GM04504 (cell line): ENCODE data around the gene SFMBT2.

Experiments
- DNase-seq: peaks from one replicate; pipeline ENCODE4 v3.0.0-alpha.2; 2012; ENCODE audit warnings: low read depth

The SFMBT2 gene

DNA sequence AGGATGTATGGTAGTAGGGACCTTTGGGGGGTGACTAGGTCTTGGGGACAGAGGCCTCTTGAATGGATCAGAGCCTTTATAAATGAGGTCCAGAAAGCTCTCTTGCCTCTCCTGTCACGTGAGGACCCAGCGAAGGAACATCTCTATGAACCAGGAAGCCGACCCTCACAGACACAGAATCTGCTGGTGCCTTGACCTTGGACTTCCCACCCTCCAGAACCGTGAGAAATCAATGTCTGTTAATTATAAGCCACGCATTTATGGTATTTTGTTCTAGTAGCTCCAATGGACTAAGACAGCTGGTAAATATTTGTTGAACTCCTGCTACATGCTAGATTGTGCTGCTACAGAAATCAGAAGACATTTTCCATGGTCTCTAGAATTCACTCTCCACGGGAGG, 276.9 kb downstream of the SFMBT2 start:
- DNase-seq = no peak

DNA sequence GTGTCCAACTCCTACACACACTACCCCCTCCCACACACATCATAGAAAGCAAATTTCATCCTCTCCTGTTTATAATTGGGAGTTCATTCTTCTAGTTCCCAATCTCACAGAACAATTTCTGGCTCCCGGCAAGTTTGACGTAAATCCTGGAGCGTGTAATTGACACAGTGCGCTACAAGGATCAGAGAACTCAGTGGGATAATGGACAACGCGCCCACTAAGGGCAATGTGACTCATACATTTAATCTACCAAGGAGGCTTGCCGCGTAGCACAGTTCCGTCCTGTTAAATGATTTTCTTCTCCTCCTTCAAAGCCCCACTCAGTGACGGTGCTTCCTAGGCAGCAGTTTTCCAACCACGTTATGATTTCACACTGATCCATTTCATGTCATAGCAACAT, 277.6 kb downstream of the SFMBT2 start:
- no peak for DNase-seq

DNA sequence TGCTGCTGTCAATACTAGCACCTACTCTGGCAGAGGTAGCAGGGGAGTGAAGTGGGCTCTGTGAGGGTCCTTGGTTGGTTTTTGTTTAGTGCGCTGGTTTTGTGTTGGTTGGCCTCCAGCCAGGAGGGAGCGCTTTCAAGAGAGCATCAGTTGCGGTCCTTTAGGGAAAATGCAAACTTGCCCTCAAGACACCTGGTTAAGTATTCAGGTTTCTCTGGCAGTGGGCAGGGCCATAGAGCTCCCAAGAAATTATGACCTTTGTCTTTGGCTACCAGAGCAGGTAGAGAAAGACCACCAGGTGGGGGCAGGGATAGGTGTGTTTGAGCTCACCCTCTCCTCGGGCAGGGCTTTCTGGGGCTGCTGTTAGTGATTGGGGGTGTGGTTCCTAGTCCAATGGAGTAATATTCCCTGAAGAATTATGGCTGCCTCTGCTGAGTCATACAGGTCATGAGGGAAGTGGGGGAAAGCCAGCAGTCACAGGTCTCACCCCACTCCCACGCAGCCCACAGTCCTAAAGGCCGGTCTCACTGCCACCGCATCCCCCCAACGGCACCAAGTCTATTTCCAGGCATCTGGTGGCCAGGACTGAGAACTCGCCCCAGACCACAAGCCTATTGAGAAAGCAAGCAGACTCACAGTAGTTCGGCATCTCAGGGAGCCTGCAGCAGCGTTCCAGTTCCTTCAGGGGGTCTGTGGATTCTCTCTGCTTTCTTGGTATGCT, 280.5 kb downstream of the SFMBT2 start:
- DNase-seq = no peak

DNA sequence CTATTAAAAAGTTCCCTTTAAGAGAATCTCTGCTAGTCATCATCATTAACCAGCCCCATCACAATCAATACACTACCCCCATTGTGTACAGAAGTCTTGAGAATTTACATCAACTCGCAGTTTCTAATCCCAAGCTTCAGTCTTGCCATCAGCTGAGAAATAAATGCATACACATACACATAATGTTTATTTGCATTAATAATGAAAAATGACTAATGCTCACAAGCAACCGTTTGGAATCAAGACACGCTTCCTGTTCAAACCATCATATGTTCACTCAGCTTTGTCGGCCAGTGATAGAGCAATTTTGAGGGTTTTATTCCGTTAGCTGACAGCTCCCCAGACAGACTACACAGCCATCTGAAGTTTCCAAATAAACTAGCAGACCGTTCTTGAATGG, 287.1 kb downstream of the SFMBT2 start:
- no peak for DNase-seq

DNA sequence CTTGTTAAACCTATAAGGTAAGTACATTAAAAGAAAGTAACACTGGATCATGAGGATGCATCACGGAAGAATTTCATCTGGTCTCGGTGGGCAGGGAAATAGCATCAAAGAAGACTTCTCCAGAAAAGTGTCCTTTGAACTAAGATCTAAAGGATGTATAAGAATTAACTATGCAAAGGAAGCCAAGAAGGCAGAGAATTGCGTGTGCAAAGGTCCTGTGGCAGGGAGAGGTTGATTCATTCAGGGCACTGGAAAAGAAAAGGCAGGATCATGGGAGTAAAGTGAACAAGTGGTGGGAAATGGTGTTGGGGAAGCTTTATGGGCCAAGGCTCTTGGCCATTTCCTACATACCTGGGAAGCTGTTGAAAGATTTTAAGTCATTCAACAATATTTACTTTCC, 288.3 kb downstream of the SFMBT2 start:
- DNase-seq = no peak

DNA sequence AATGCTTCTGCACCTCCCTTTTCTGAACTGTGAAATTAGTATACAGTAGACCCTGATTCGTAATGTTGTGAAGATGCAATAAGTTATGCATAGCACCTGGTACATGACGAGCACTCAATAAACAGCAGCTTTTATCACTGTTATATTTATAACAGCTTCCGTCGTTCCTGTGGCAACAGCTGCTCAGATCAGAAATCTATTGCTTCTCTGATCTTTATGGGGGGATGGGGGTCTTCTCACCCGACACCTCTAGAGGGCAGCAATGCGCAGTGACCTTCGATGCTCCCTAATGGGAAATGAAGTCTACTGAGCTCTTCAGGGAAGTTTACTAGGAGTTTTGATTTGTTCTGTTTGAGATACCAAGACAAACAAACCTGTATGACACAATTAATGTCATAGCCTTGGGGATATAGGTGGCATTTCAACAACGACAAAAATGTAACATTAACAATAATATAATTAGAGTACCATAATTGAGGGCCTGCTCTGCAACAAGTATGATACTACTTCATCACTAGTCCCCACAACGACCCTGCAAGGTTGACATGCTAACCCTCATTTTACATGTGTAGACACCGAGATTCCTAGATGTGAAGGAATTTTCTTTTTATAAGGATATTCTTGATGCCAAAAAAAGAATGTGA, 289.6 kb downstream of the SFMBT2 start:
- DNase-seq = peak; percentile 15

DNA sequence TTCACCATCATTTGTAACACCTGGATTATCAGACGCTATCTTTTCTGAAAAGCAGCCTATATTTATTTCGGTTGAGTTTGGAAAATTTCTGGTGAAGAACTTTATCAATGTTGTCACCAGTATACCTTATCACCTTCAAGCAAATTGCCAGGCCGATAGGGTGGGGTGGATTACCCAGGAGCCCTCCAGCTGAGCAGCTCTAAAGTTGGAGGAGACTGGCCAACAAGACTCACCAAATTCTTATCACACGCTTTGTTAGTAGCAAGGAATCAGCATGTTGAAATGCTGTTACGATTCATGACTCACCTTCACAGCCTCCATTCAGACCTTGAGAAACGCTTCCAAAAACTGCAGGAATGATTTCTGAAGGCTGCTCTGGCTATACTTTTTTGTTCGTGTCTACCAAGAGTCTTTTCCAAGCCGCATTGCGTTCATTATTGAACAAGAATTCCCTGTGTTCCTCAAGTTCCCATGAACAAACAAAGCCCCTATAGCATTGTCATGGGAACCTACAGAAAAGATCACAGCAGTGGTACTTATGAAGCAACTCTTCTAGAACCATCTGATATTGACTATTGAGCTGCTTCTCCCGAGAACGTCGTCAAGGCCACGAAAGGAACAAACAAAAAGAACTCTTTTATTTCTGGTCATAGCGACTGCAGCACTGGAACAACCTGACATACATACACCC, 291.4 kb downstream of the SFMBT2 start:
- no peak for DNase-seq

DNA sequence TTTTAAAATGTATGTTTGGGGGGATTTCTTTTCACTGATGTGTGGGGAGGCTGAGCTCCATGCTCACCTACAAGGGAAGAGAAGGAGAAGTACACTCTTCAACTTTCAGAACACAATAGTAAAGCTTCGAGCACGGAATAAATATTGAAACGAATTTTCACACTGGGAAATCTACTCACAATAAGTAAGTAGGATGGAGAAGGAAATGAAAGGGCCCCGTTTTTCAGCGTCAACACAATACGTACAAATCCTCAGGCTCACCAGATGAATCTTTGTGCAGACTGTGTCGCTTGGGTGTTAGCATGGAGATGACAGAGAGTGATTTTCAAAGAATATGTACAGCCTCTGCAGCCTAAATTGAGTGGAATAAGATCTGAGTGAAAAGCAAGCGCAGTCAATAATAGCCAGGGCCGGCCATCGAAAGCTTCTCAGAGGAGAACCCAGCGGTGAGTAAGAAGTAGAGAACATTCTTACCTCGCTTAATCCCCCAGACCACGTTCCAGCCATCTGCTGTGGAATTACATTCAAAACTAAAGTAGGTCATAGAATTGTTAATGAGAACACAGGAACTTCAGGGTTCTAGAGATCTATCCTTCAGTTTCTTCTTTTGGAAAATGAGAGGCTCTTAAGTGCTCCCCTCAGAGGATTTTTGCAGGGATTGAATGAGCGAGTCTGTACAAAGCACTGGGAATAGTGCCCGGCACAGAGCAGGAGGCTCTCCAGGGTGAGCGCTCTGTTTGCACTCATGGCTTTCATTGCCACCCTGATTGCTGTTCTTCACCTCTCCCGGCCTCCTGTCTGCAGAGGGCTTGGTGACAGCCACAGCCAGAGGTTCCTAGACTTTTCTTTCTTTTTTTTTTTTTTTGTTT, 292.8 kb downstream of the SFMBT2 start:
- DNase-seq = no peak

DNA sequence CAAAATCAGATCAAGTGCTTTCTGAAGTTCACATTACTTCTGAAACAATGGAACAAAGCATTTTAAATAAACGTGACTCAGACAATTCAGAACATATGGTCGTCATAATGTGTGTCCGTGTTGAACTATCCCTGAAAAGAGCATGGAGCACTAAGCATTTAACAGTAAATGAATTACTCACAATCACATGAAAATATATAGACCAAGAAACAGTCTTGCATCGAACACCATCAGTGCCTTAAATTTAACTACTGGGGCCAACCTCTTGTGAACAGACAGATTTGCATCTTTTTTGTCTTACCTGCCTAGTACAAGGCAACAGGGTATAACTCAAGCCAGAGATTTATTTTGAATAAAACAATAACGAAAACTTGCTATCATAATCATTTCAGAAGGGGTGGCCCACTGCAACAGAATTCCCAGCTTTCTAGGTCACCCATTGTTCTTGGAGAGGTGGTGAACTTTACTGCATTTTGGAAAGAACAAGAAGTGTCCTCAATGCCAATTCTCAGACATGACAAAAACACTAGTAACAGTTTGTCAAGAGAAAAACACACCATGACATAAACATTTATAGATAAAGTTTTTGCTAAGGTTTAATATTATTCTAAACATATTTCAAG, 293.5 kb downstream of the SFMBT2 start:
- DNase-seq = no peak

DNA sequence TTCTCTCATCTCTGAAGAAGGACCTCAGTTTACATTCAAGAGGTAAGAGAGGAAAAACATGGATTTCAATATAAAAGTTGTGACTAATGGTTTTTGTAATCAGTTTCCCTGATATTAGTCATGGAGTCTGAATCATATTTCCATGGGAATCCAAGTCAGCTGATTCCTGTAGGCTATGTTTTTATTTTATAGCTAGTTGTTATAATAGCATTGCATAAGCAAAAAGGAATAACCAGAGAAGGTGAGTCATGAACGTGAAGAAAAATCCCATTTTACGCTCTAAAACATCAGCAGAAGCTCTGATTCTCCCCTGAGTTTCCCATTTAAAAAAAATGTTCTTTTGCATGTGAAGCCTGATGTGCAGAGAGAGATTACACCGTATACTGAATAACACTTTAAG, 299.3 kb downstream of the SFMBT2 start:
- peak; percentile 29 for DNase-seq

DNA sequence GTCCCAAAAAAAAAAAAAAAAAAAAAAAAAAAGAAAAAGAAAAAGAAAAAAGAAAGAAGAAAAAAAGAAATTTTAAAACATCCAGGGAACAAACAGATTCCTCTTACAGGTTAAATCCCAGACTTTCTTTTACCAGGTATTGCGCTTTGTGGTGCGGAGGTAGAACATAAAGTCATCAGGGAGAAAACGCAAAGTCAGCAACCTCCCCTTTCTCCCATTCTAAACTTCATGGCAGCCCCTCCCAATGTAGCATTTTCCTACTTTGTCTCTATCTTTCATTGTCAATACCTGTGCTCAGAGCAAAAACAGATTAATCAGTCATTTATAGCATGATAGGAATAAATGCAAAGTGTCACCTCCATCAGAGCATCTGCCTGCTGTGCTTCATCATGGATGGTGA, 299.7 kb downstream of the SFMBT2 start:
- no peak for DNase-seq
